Cardiac muscle cell (in vitro differentiated cells and primary cell): ENCODE measurements around the gene TPD52L1. TPM values are rescaled to one million over a fixed set of nuclear protein-coding genes. Genes with fewer than 3 reads are reported as not detected.

Experiments used
- DNase-seq, 2 donors: peaks; one replicate each; pipeline versions ENCODE4 v3.0.0 to v3.0.0-alpha.2; 2010 to 2017; ENCODE audit warnings: low read depth in 1 of 2, low spot score in 1 of 2
- H3K27ac ChIP-seq: fragments of 200-600 bp; sonication (generic); 2 replicates; pipeline ENCODE4 v1.5.1; 2016
- H3K27me3 ChIP-seq: fragments of 200-600 bp; sonication (generic); 2 replicates; pipeline ENCODE4 v1.6.0; 2016; ENCODE audit warnings: control low read depth
- H3K36me3 ChIP-seq: fragments of 200-600 bp; sonication (generic); 2 replicates; pipeline ENCODE4 v1.5.1; 2016; ENCODE audit warnings: control low read depth
- H3K4me1 ChIP-seq: fragments of 200-600 bp; sonication (generic); 2 replicates; pipeline ENCODE4 v1.8.1; 2017; ENCODE audit warnings: low read depth, mild to moderate bottlenecking, mixed run types
- H3K4me3 ChIP-seq: fragments of 200-600 bp; sonication (generic); 2 replicates; pipeline ENCODE4 v1.5.1; 2016; ENCODE audit warnings: mild to moderate bottlenecking
- H3K9me3 ChIP-seq: fragments of 200-600 bp; sonication (generic); 2 replicates; pipeline ENCODE4 v1.5.1; 2017; ENCODE audit warnings: low read depth, mild to moderate bottlenecking, control low read depth
- polyA plus RNA-seq: library from polyadenylated mRNA; unstranded; fragments of >200 nt; fragmentation: Nextera tagmentation; extraction: Ambion mirVana; gene quantifications from 2 replicates; pipeline ENCODE4 v1.2.1, GENCODE V29; 2016
- total RNA-seq: library from RNA; depleted of rRNA; stranded (reverse); fragments of >200 nt; gene quantifications from 2 replicates; pipeline ENCODE4 v1.2.3, GENCODE V29; 2016
- TF ChIP-seq, protein P1 (sequence below): IDR thresholded peaks from 2 replicates; pipeline ENCODE4 v1.5.1; 2012; ENCODE audit warnings: low read depth, mild to moderate bottlenecking, low read length

Gene TPD52L1
- total and polyA plus RNA-seq, 2 experiments from 2014 or later = 49.2 to 72.8 TPM

- Histone ChIP-seq H3K4me3 (no peak overlapping the region), H3K4me1 (peaks cover 33% of the 10 kb centered on the region), H3K27ac (peak overlapping the region; percentile 80), H3K36me3 (no peaks in the 10 kb centered on the region), H3K9me3 (no peaks in the 10 kb centered on the region), H3K27me3 (no peaks in the 10 kb centered on the region)
- TF ChIP-seq, protein P1, sequence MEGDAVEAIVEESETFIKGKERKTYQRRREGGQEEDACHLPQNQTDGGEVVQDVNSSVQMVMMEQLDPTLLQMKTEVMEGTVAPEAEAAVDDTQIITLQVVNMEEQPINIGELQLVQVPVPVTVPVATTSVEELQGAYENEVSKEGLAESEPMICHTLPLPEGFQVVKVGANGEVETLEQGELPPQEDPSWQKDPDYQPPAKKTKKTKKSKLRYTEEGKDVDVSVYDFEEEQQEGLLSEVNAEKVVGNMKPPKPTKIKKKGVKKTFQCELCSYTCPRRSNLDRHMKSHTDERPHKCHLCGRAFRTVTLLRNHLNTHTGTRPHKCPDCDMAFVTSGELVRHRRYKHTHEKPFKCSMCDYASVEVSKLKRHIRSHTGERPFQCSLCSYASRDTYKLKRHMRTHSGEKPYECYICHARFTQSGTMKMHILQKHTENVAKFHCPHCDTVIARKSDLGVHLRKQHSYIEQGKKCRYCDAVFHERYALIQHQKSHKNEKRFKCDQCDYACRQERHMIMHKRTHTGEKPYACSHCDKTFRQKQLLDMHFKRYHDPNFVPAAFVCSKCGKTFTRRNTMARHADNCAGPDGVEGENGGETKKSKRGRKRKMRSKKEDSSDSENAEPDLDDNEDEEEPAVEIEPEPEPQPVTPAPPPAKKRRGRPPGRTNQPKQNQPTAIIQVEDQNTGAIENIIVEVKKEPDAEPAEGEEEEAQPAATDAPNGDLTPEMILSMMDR = no peak
- no peak for DNase-seq
Measured at GRCh38 chr6:125198398-125198937, 44.9 kb downstream of the TPD52L1 start.

DNA sequence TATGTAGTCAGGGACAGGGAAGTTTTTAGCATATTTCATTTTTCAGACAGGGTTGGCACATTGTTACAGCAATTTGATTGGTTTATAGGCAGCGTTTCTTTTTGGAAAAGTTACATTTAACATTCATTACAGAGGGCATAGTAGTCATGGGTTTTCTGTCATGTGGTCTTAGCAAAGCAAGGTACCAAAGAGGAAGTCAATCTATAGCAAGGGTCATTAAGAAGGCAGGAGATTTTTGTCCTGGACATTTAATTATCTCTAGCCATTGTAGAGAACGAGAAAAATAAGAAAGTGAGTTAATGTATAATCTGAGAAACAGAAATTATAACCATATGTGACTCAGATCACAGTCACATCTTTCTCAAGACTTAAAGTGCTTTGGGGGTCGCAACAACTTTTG, 47.4 kb downstream of the TPD52L1 start:
- no peak for DNase-seq
- Histone ChIP-seq H3K4me1 (peaks cover 20% of the 10 kb centered on the region), H3K9me3 (no peaks in the 10 kb centered on the region), H3K4me3 (no peak overlapping the region), H3K27me3 (no peaks in the 10 kb centered on the region), H3K27ac (no peak overlapping the region), H3K36me3 (no peaks in the 10 kb centered on the region)
- TF ChIP-seq, protein P1 = no peak

GRCh38 chr6:125201961-125202729, 48.6 kb downstream of the TPD52L1 start:
- H3K27ac ChIP-seq = no peak overlapping the region
- no peaks in the 10 kb centered on the region for H3K27me3 ChIP-seq
- H3K9me3 ChIP-seq = no peaks in the 10 kb centered on the region
- no peaks in the 10 kb centered on the region for H3K36me3 ChIP-seq
- TF ChIP-seq, protein P1 = no peak
- peak in 1 of 2 donors; percentile 97 for DNase-seq
- peaks cover 12% of the 10 kb centered on the region for H3K4me1 ChIP-seq
- no peak overlapping the region for H3K4me3 ChIP-seq

DNA sequence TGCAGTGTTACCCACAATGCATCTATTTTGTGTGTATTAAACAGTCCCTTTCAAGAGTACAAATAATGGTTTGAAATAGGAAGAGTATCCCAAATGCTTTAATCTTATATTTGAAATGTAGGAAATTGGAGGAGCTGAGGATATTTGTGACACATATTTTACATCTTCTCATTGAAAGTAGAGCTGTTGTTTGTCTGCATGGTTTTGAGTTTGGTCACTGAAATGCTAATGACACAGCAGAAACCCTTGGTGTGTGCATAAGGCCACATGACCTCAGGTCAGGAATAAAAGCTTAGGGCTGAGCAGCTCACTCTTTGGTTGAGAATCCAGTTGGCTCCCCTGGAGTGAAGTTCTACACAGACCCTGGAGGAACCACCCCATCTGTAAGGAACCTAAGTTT, 49.8 kb downstream of the TPD52L1 start:
- TF ChIP-seq, protein P1 = no peak
- H3K27me3 ChIP-seq = no peaks in the 10 kb centered on the region
- H3K27ac ChIP-seq = no peak overlapping the region
- H3K4me1 ChIP-seq = no peaks in the 10 kb centered on the region
- no peaks in the 10 kb centered on the region for H3K9me3 ChIP-seq
- H3K4me3 ChIP-seq = no peak overlapping the region
- H3K36me3 ChIP-seq = no peaks in the 10 kb centered on the region
- DNase-seq = no peak

GRCh38 chr6:125205931-125206330, 52.4 kb downstream of the TPD52L1 start:
- no peak overlapping the region for H3K4me3 ChIP-seq

More at GRCh38 chr6:125205931-125206330, 52.4 kb downstream of the TPD52L1 start:
- no peak overlapping the region for H3K27ac ChIP-seq
- TF ChIP-seq, protein P1 = no peak
- no peaks in the 10 kb centered on the region for H3K9me3 ChIP-seq
- no peaks in the 10 kb centered on the region for H3K36me3 ChIP-seq
- H3K4me1 ChIP-seq = no peaks in the 10 kb centered on the region
- no peak for DNase-seq
- no peaks in the 10 kb centered on the region for H3K27me3 ChIP-seq
